HG03521 (cell line): Measurements from ENCODE around the gene UPF3A.
"Not testable (repeated sequence)": the region's sequence is repeated elsewhere in the genome, so short reads cannot be mapped to it uniquely, and the experiment has no call there.

Source experiments
- ATAC-seq: cut with Tn5 transposase; IDR thresholded peaks from one replicate; pipeline ENCODE4 v1.9.1; 2021; ENCODE audit warnings: mild to moderate bottlenecking, moderate library complexity; ENCODE audit not compliant: unreplicated experiment

UPF3A gene

DNA sequence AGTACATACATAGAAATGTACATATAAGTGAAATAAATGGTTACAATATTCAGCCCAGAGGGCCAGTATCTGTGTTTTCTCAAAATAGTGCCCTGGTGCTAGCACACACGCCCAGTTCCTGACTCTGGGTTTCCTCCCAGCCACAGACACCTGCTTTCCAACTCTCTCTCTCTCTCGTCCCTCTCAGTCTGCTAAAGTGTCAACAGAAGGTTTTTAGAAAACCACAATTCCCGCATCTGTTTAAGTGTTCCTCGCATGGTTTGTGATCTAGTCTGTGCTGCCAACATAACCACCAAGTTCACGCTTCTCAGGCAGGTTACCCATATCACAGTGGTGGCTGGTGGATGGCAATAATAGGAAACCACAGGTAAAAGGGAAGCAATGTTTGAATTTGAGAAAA lies 17.8 kb upstream of the UPF3A start:
- ATAC-seq = no peak

DNA sequence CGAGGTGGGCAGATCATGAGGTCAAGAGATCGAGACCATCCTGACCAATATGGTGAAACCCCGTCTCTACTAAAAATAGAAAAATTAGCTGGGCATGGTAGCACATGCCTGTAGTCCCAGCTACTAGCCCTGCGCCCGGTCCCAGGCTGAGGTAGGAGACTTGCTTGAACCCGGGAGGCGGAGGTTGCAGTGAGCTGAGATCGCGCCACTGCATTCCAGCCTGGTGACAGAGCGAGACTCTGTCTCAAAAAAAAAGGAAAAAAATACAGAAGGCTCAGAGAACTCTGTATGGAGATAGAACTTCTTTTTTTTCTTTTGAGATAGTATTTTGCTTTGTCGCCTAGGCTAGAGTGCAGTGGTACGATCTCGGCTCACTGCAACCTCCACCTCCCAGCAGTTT lies 17.1 kb upstream of the UPF3A start:
- not testable (repeated sequence) for ATAC-seq

DNA sequence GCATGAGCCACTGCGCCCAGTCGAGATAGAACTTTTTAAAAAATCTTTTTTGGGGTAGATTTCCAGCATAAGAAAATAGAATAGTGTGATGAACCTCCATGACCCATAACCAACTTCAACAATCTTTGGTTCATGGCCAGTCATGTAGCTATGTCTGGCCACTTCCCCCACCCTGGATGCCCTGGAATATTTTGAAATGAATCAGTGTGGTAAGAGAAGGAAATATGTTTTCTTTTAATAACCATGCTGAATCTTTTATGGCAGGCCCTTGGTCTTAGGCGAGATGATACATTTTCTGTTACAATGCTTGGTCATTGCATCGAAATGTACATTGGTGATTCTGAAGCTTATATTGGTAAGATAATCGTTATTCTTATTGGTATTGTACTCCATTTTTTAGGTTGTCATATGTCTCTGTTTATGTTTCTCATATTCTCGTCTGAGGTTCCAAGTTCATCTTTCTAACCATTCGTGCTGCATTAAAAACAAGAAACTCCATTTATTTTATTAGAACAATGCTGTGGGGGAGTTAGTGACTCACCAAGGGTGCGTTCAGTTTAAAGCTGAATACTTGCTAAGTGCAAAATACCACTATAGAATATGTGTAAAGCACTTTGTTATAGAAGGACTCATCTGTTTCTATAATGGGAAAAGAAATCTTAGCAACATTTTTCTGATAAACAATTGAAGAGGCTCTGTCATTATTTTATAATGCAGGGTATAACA lies 16.4 kb upstream of the UPF3A start:
- no peak for ATAC-seq

DNA sequence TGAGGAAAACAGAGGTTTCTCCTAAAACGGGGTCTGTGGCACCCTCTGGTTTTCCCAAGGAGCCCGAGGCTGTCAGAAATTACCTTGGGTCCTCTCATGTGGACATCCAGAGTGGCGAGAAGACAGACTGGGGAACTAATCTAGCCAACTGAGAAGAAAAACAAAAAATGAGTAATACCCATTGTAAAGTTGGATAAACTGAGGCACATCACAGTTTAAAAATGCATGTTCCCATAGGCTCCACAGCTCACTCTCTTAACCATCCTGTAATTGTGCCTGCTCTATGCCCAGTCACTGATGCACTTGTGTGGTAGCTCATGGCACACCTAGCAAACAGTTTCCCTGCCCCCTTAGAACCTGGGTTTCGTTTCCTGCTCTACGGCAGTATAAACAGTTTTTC lies 15.2 kb upstream of the UPF3A start:
- ATAC-seq = no peak

DNA sequence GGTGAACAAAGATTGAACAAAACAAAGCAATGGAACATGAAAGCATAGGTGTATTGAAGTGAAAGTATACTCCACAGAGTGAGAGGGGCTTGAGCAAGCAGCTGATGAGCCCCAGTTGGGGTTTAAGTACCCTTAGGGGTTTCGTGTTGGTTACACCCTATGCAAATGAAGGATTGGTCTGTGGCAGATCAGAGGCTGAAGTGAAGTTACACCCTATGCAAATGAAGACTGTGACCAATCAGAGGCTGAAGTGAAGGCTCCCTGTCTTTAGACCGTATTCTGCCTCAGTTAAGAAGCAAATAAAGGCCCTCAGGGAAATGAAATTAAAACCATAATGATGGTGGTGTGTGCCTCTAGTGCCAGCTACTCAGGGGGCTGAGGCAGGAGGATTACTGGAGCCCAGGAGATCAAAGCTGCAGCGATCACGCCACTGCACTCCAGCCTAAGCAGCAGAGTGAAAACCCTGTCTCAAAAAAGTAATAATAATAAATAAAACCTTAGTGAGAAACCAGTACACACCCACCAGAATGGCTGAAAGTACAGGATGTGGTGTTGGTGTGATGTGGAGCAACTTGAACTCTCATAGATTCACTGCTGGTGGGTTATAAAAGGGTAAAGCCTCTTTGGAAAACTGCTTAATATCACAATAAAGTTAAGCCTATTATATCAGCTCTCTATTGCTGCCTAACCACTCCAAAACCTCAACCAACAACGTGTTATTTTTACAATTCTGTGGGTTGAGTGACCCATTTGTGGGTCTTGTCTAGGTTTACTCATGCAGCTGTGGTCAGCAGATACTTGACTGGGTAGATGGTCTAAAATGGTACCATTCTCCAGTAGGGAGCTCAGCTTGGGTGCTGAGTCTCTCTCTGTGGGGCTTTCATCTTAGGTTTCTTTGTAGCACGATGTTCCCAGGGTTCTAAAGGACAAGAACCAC lies 12.8 kb upstream of the UPF3A start:
- no peak for ATAC-seq

DNA sequence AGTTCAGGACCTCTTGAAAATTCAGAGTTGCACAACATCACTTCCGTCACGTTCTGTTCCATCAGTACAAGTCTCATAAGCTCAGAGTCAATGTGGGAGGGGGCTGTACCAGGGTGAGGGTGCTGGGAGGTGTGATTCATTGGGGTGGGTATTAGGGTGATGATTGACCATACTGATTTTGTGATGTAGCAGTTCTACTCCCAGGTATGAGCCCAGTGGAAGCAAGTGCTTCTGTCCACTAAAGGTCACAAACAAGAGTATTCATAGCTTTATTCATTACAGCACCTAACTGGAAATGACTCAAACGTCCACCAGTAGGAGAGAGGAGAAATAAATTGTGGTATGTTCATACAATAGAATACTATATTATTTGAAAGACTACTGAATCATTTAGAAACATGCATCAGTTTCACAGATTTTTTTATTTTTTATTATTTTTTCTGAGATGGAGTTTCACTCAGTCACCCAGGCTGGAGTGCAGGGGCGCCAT lies 12.1 kb upstream of the UPF3A start:
- ATAC-seq = no peak

DNA sequence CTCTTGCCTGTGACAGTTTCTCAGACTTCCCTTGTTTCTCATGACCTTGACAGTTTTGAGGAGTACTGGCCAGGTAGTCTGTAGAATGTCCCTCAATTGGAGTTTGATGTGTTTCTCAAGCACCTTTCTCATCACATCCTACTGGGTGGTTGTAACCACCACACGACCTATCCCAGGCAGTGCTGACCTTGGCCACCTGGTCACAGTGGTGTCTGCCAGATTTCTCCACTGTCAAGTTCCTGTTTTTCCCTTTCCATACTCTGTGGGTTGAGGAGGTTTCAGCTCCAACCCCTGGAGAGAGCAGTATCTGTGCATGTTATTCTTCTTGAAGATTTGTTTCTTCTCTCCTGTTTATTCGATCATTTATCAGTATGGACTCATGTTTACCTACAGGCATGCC lies 8.4 kb upstream of the UPF3A start:
- ATAC-seq = no peak

DNA sequence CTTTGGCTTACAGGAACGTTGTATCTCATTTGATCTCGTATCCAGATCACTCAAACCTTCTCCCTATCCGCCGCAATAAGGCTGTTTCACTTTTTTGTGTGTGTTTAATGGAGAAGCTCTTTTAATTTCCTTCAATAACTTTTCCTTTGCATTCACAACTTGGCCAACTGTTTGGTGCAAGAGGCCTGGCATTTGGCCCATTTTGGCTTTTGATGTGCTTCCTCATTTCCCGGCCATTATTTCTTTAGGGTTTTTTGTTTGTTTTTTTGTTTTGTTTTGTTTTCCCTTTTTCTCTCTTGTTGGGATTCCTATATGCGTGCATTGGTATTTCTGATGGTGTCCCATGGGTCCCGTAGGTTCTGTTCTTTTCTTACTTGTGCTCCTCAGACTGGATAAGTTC lies 6.1 kb upstream of the UPF3A start:
- no peak for ATAC-seq

DNA sequence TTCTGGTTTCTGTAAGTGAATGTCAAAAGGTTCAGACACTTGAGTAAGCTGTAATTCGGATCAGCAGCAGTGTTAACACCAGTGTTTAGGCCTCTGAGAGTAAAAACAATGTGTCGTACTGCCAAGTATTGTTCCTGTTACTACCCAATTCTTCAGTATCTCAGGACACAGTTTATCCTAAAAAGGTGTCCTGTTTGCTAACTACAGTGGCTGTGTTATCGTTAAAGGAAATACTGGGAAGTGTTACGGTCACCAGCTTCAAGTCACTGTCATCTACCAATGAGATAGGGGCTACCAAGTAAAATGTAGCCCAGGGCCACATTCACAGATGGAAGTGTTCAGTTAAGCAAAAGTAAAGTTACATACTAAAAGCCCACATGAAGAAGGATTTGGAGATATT lies 2.3 kb upstream of the UPF3A start:
- no peak for ATAC-seq

DNA sequence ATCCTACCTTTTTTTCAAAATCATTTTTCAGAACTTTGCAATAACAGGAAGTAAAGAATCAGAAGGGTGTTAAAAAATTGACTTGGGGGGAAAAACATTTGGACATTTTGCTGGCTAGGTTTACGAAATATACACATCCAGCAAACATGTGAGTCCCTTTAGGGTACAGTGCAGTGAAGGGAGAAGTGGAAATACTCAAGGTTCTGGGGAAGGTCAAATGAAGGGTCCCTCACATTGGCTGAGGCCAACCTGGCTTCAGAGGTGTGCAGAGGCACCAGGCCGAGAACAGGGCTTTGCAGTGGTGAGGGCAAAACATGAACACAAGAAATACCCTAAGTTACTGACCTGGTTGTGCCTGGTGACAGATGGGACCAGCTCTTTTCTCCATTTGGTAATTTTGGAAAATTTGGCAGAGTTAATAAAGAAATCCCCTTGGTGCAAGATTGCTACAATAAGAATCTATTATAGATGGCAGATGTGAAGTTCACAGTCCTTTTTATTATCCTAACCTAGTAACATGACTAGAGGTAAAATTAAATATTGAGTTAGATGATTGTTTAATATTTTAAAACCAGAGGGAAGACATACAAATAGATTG lies 1.5 kb upstream of the UPF3A start:
- no peak for ATAC-seq

DNA sequence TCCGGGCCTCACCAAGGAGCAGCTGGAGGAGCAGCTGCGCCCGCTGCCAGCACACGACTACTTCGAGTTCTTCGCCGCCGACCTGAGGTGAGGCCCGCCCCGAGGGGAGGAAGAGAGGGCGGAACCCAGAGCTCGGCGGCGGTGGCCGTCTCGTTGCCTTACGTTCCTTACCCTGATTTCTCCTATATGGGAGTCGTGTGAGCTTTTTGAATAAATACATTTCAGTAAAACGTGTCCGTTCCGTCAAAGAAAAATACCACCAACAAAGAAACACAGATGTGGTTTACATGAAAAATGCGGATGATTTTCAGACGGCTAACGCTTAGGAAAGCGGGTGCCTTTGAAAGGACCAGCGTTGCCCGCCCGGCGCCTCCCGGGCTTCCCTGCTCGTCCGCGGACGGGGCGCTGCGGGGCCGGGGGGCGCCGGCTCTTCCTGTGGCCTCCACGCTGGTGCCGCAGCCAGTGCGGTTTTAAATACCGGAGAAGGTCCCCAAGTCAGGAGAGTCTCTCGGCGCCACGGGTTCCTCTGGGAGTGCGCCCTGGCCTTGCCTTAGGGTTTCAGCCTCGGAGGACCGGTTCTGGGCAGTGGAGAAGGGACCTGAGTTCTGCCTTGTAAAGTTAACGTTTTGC lies 755 bp downstream of the UPF3A start:
- ATAC-seq = peak; percentile 54

DNA sequence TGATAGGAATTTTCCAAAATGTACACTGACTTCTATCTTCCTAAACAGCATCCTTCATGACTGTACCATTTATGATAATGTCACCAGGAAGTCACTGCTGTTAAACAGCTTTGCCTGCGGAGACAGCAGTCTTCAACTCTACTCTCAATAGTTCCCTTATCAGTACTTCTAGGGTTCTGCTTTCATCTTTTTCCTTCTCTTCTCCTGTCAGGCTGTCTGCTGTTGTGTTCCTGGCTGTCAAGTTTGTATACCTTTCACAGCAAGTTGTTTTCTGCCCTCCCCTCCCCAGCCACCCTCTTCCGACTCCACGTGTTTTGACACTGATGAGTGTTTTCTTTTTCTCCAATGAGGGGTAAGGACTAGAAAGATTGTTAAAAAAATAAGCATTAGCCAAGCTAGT lies 2.2 kb downstream of the UPF3A start:
- no peak for ATAC-seq

DNA sequence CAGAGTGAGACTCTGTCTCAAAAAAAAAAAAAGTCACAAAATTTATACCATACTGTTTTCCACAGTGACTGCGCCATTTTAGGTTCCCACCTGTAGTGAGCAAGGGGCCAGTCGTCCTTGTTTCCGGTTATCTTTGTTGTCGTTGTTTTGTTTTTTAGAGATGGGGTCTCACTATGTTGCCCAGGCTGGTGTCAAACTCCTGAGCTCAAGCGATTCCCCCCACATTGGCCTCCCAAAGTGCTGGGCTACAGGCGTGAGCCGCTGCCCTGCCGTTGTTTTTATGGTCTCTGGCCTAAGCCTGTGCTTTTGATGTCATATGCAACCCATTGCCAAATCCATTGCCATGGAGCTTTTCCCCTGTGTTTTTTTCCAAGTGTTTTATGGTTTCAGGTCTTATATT lies 3.3 kb downstream of the UPF3A start:
- no peak for ATAC-seq

DNA sequence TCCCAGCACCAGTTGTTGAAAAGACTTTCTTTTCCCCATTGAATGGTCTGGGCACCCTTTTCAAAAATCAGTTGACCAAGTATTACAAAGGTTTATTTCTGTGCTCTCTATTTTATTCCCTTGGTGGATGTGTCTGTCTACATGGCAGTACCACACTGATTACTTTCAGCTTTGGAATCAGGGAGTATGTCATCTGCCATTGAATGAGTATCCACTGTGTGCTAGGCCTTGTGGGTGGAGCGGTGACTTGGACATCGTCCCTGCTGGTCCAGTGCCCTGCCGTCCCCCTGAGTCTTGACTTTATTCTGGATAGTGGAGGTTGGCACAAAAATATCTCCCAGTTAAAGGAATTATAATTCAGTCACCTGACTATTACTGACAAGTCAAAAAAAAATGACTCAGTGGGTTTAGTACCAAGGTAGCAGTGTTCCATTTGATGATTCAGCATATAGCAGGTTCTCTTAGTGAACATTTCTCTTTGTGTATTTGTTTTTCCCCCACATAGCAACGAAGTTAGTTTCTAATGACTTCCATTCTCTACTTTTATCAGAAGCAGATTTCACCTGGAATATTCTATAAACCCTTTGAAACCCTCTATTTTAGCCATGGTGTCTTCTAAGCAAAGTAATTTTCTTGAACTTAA lies 3.9 kb downstream of the UPF3A start:
- ATAC-seq = no peak

DNA sequence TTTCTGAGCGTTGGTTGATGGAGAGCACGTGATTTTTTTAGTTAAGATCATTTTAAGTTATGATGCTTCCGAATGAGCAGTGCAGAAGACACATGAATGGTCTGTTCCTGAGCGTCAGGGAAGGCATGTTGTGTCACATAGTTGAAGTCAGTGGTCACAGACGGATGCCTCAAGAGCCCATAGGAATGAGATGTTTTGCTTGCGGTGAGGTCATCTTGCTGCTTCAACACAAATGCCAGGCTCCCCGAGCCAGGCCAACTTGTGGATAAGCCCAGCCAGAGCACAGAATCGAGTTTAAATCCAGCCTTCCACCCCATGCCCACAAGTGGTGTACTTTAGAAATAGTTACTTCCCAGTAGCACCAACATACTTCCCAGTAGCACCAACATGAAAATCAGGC lies 5.4 kb downstream of the UPF3A start:
- ATAC-seq = no peak

DNA sequence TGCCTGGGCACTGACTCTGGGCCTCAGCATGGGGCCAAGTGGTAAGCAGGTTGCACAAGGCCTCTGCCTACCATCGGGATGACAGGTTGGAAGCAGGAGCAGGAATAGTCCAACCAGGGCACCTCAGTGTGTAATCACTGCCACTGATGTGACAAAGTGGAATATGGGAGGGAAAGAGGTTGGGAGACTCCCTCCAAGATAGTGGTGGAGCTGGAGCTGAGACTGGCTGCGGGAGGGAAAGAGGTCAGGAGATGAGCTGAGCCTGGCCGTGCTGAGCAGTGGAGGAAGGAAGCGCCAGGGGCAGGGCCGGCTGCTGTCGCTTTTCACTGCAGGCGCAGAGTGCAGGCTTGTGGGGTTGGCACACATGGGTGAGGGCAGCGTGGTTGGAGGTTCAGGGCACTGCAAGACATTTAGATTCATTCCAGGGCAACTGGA lies 6.8 kb downstream of the UPF3A start:
- no peak for ATAC-seq

DNA sequence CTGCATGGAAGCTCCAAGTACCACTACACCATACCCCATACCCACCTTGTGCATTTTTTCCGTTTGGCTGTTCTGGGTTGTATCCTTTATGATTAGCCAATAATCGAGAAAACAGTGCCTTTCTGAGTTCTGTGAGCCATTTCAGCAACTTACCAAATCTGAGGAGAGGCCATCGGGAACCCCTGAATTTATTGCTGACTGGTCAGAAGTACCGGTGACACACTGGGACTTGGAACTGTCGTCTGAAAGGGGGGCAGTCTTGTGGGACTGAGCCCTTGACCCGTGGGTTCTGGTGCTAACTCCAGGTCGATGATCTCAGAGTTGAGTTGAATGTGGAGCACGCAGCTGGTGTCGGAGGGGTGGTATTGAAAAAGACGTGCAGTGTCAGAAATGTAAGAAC lies 15.0 kb downstream of the UPF3A start:
- ATAC-seq = no peak

DNA sequence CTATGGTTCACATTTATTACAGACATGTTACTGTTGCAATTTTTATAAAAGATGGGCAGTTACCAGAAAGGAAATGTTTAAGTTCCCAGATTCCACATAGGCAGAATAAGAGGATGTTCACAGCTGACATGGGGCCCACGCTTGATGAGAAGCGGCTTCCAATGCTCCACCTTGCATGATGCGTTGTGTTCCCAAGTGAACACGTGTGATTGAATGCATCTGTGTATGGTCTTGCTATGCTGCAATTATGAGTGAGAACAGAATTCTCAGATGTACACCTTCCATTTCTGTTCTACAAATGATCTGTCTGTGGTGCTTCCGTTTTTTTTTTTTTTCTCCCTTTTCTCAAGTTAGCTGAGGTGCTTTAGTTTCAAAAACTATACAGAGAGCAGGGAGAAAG lies 15.5 kb downstream of the UPF3A start:
- ATAC-seq = no peak

DNA sequence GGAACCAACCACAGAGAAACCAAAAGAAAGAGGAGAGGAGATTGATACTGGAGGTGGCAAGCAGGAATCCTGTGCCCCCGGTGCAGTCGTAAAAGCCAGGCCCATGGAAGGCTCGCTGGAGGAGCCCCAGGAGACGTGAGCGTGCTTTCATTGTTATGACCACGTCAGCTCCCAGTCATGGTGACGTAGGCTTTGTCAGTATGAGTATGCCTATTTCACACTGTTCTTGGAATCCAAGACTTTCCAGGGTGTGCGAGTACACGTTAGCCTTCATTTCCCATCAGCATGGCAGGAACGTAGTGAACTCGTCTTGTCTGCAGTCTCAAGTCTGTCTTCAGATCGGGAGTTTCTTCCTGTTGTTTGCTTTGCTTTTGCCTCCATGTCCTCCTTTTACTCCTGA lies 17.5 kb downstream of the UPF3A start:
- no peak for ATAC-seq

DNA sequence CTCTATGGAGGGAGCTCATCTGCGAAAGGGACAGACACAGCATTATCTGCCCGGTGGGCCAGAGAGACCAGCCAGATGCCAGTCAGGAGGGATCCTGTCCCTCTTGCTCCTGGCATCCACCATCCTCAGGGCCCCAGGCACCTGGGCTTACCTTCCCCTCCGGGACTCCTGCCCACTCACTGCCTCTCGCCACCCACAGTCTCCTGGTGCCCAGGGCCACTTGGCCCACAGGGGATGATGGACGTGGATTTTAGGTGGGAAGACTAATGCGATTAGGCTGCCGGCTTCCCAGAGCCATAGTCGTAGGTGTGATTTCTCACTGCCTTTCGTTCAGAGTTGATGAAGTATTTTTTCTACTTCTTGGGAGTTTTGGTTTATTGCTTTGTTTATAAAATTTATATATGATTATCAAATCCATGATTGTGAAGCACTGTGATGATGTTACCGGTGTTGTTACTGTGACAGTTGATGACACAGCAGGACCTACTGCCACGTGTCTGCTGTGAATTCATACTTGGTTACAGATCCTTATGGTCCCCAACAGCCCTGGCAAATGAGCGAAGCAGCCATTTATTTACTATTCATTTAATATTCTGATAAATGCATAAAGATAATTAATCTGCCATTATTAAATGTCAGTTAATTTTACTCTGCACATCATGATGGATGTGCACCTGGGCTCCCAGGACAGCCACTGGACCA lies 18.4 kb downstream of the UPF3A start:
- ATAC-seq = no peak
